Measurements from ENCODE around the gene AKAP13. TPM values are rescaled to one million over a fixed set of nuclear protein-coding genes. Genes with fewer than 3 reads are reported as not detected.

Gene AKAP13
- total and polyA plus RNA-seq, 2 of the 13 experiments (the other 11 are each of a cell fraction or from before 2014, with no cell fraction given), result 6.7 to 27.1 TPM

- no peak for TF ChIP-seq PRDM15 (CRISPR knock-in tag; IDR thresholded peaks at IDR 0.05)
- no peak for TF ChIP-seq CBX1 (IDR thresholded peaks at IDR 0.05; ENCODE audit: low read depth)
- no peak for TF ChIP-seq KLF12 (CRISPR knock-in tag; IDR thresholded peaks at IDR 0.05; ENCODE audit: borderline replicate concordance)
- TF ChIP-seq SMARCC2 (IDR thresholded peaks at IDR 0.05), result no peak
- no peak for TF ChIP-seq ZNF431 (CRISPR knock-in tag; IDR thresholded peaks at IDR 0.05; ENCODE audit: borderline replicate concordance, low read depth)
- TF ChIP-seq MEIS2 (CRISPR knock-in tag; IDR thresholded peaks at IDR 0.05), result peak; percentile 90
- TF ChIP-seq BCL6 (CRISPR knock-in tag; IDR thresholded peaks at IDR 0.05), result peak; percentile 62
- no peak for TF ChIP-seq XRCC5 (optimal IDR thresholded peaks at IDR 0.05; ENCODE audit: low read length)
- no peak for TF ChIP-seq ZNF883 (CRISPR knock-in tag; IDR thresholded peaks at IDR 0.05; ENCODE audit: not compliant biosample characterization)
- TF ChIP-seq PPARG (CRISPR knock-in tag; conservative IDR thresholded peaks at IDR 0.05), result peak; percentile 74; the same call in 1 of the 2 replicates
- no peak for TF ChIP-seq RNF219 (CRISPR knock-in tag; IDR thresholded peaks at IDR 0.05)
- TF ChIP-seq ATM (IDR thresholded peaks at IDR 0.05; ENCODE audit: borderline replicate concordance), result no peak
- peak; percentile 79 for TF ChIP-seq SALL1 (CRISPR knock-in tag; IDR thresholded peaks at IDR 0.05)
- TF ChIP-seq ZNF329 (CRISPR knock-in tag; IDR thresholded peaks at IDR 0.05; ENCODE audit: low read depth), result no peak
- peak; percentile 62 for TF ChIP-seq MNT (IDR thresholded peaks at IDR 0.05)
- peak; percentile 65 for TF ChIP-seq ZMYM4 (CRISPR knock-in tag; IDR thresholded peaks at IDR 0.05)
- TF ChIP-seq HINFP (CRISPR knock-in tag; IDR thresholded peaks at IDR 0.05; ENCODE audit: low read depth), result no peak
- peak; percentile 86 for TF ChIP-seq FOXA3 (CRISPR knock-in tag; IDR thresholded peaks at IDR 0.05)
- no peak for TF ChIP-seq BRF2 (CRISPR knock-in tag; IDR thresholded peaks at IDR 0.05)
- TF ChIP-seq HNF4G (IDR thresholded peaks at IDR 0.05; ENCODE audit: borderline replicate concordance, low read depth, low read length), result peak; percentile 43; the same call in 1 of the 2 replicates
- TF ChIP-seq HNF4G (CRISPR knock-in tag; IDR thresholded peaks at IDR 0.05; ENCODE audit: borderline replicate concordance, low read depth), result peak; percentile 57; the same call in 1 of the 2 replicates
- 0 out of 2 replicates have a peak, but pooled peaks have one; percentile 24 for TF ChIP-seq ZSCAN20 (CRISPR knock-in tag; IDR thresholded peaks at IDR 0.05; ENCODE audit: borderline replicate concordance)
Measured at GRCh38 chr15:85781099-85781498, 400.7 kb downstream of the AKAP13 start (continued).
